ENCODE measurements around the gene ALPL.

Gene ALPL

GRCh38 chr1:21596628-21597027, 87.4 kb downstream of the ALPL start:
- H3K4me1 ChIP-seq (ENCODE audit: control insufficient read depth, insufficient read depth, low read length) = no peaks in the 10 kb centered on the region
- H3K4me3 ChIP-seq (ENCODE audit: low read depth, low read length) = no peak overlapping the region
- no peaks in the 10 kb centered on the region for H3K36me3 ChIP-seq (ENCODE audit: control insufficient read depth in 2 of 2, insufficient read depth in 1 of 2, low read length in 2 of 2)
- ChIA-PET CTCF (interaction anchor here (0.8 to 2.4 kb wide), 2 partner anchors 18 to 225 kb away, joined by 3 to 7 read pairs; no protein-coding TSS in a partner anchor), POLR2A (no interaction called here)
- no peak overlapping the region for H3K27ac ChIP-seq (ENCODE audit: extremely low read depth, low read depth, low read length)
- H3K9me3 ChIP-seq (ENCODE audit: control insufficient read depth, insufficient read depth, low read depth, low read length) = no peaks in the 10 kb centered on the region
- TF ChIP-seq ZNF768 (tag by site-specific recombination; IDR thresholded peaks at IDR 0.05) = peak; percentile 77; the same call in 1 of the 2 replicates
- no peak for TF ChIP-seq ZNF580 (tag by site-specific recombination; IDR thresholded peaks at IDR 0.05)

- no peaks in the 10 kb centered on the region for H3K4me1 ChIP-seq (ENCODE audit: control insufficient read depth, insufficient read depth, low read length)
- H3K36me3 ChIP-seq (ENCODE audit: control insufficient read depth in 2 of 2, insufficient read depth in 1 of 2, low read length in 2 of 2) = no peaks in the 10 kb centered on the region
- H3K4me3 ChIP-seq (ENCODE audit: low read depth, low read length) = no peak overlapping the region
- TF ChIP-seq KLF1 (tag by site-specific recombination; IDR thresholded peaks at IDR 0.05) (peak; percentile 57; the same call in 1 of the 2 replicates), HOXA7 (CRISPR knock-in tag; IDR thresholded peaks at IDR 0.05; ENCODE audit: borderline replicate concordance) (no peak)
- no peaks in the 10 kb centered on the region for H3K9me3 ChIP-seq (ENCODE audit: control insufficient read depth, insufficient read depth, low read depth, low read length)
- H3K27ac ChIP-seq (ENCODE audit: extremely low read depth, low read depth, low read length) = no peak overlapping the region
- POLR2A ChIA-PET = no interaction called here
- CTCF ChIA-PET = interaction anchor here (0.7 kb wide), 1 partner anchor 226 kb away, joined by 3 read pairs; no protein-coding TSS in a partner anchor
Observed at GRCh38 chr1:21597753-21598152, 88.5 kb downstream of the ALPL start.

- H3K36me3 ChIP-seq (ENCODE audit: control insufficient read depth in 2 of 2, insufficient read depth in 1 of 2, low read length in 2 of 2) = no peaks in the 10 kb centered on the region
- H3K27ac ChIP-seq (ENCODE audit: extremely low read depth, low read depth, low read length) = no peak overlapping the region
- H3K4me3 ChIP-seq (ENCODE audit: low read depth, low read length) = no peak overlapping the region
- CTCF ChIA-PET = no interaction called here
- no peaks in the 10 kb centered on the region for H3K4me1 ChIP-seq (ENCODE audit: control insufficient read depth, insufficient read depth, low read length)
- no peaks in the 10 kb centered on the region for H3K9me3 ChIP-seq (ENCODE audit: control insufficient read depth, insufficient read depth, low read depth, low read length)
- TF ChIP-seq ZNF19 (tag by site-specific recombination; IDR thresholded peaks at IDR 0.05; ENCODE audit: low read depth) = no peak
- TF ChIP-seq ZNF626 (tag by site-specific recombination; IDR thresholded peaks at IDR 0.05) = no peak
- TF ChIP-seq GLIS2 (tag by site-specific recombination; IDR thresholded peaks at IDR 0.05) = peak; percentile 52; the same call in 1 of the 2 replicates
- TF ChIP-seq ZFP3 (tag by site-specific recombination; IDR thresholded peaks at IDR 0.05; ENCODE audit: low read depth) = no peak
- TF ChIP-seq ZNF747 (tag by site-specific recombination; IDR thresholded peaks at IDR 0.05) = no peak
- no peak for TF ChIP-seq RBAK (tag by site-specific recombination; IDR thresholded peaks at IDR 0.05)
- no peak for TF ChIP-seq ZBTB21 (tag by site-specific recombination; IDR thresholded peaks at IDR 0.05)
- TF ChIP-seq ZIC2 (tag by site-specific recombination; IDR thresholded peaks at IDR 0.05) = peak; percentile 68
- peak; percentile 43; the same call in 1 of the 2 replicates for TF ChIP-seq ZNF398 (tag by site-specific recombination; IDR thresholded peaks at IDR 0.05)
- TF ChIP-seq GLIS1 (tag by site-specific recombination; IDR thresholded peaks at IDR 0.05) = peak; percentile 77
- TF ChIP-seq ZNF112 (tag by site-specific recombination; IDR thresholded peaks at IDR 0.05) = no peak
- no peak for TF ChIP-seq ZNF37A (tag by site-specific recombination; IDR thresholded peaks at IDR 0.05)
- POLR2A ChIA-PET = no interaction called here
Observed at GRCh38 chr1:21598417-21598816, 89.2 kb downstream of the ALPL start.

GRCh38 chr1:21598904-21599303, 89.7 kb downstream of the ALPL start:
- no peaks in the 10 kb centered on the region for H3K4me1 ChIP-seq (ENCODE audit: control insufficient read depth, insufficient read depth, low read length)
- H3K27ac ChIP-seq (ENCODE audit: extremely low read depth, low read depth, low read length) = no peak overlapping the region
- TF ChIP-seq SETDB1 (IDR thresholded peaks at IDR 0.05; ENCODE audit: insufficient read length, low read length) = no peak
- TF ChIP-seq ZNF623 (tag by site-specific recombination; IDR thresholded peaks at IDR 0.05) = peak; percentile 83
- no peaks in the 10 kb centered on the region for H3K9me3 ChIP-seq (ENCODE audit: control insufficient read depth, insufficient read depth, low read depth, low read length)
- H3K36me3 ChIP-seq (ENCODE audit: control insufficient read depth in 2 of 2, insufficient read depth in 1 of 2, low read length in 2 of 2) = no peaks in the 10 kb centered on the region
- no peak overlapping the region for H3K4me3 ChIP-seq (ENCODE audit: low read depth, low read length)
- ChIA-PET CTCF (interaction anchor here (0.7 kb wide), 1 partner anchor 25 kb away, joined by 5 read pairs; no protein-coding TSS in a partner anchor), POLR2A (no interaction called here)
